AG04450 (cell line): ENCODE measurements around the gene FKBP1B. TPM values are rescaled to one million over a fixed set of nuclear protein-coding genes. Genes with fewer than 3 reads are reported as not detected.
A peak's percentile ranks its signal among the peaks of the same experiment; 100 is the strongest.

Experiments
- CTCF ChIA-PET: fragments of 300-600, 350-600 bp; formaldehyde crosslinking; extraction: SDS; loops from one replicate; lab custom pipeline; 2022; ENCODE audit warnings: antibody characterized with exemption, inconsistent platforms; lab: Charles Lee
- POLR2A ChIA-PET: fragments of 350-600 bp; formaldehyde crosslinking; extraction: SDS; loops from one replicate; lab custom pipeline; 2021; ENCODE audit warnings: antibody characterized with exemption, inconsistent platforms; lab: Yijun Ruan, JAX
- DNase-seq: peaks from one replicate; pipeline ENCODE4 v3.0.0-alpha.2; 2011; ENCODE audit warnings: low read depth, low spot score
- H3K27ac ChIP-seq: one replicate; pipeline ENCODE4 v1.5.1; 2012; ENCODE audit warnings: low read depth, low read length, control low read depth
- H3K27me3 ChIP-seq: one replicate; pipeline ENCODE4 v1.6.0; 2012; ENCODE audit warnings: low read length; ENCODE audit not compliant: control insufficient read depth, insufficient read depth
- H3K4me3 ChIP-seq: 2 replicates; pipeline ENCODE4 v1.5.1; 2011; ENCODE audit warnings: mild to moderate bottlenecking, low read depth, low read length, control low read depth
- H3K9me3 ChIP-seq: 2 replicates; pipeline ENCODE4 v1.5.1; 2012; ENCODE audit warnings: low read length; ENCODE audit not compliant: control insufficient read depth, insufficient read depth
- polyA plus RNA-seq: library from polyadenylated mRNA; depleted of rRNA; stranded (reverse); fragments of >200 nt; gene quantifications from 2 replicates; pipeline ENCODE4 v1.2.3, GENCODE V29; 2011
- TF ChIP-seq, protein P1 (sequence below): IDR thresholded peaks from 2 replicates; pipeline ENCODE4 v1.5.1; 2011; ENCODE audit warnings: low read depth, low read length, control low read depth, inconsistent platforms

Gene FKBP1B
- polyA plus RNA-seq, 1 experiment = 19.7 TPM

GRCh38 chr2:24075259-24075658 is 25.7 kb downstream of the FKBP1B start:
- DNase-seq = no peak
- CTCF ChIA-PET = no interaction called here
- TF ChIP-seq, protein P1, sequence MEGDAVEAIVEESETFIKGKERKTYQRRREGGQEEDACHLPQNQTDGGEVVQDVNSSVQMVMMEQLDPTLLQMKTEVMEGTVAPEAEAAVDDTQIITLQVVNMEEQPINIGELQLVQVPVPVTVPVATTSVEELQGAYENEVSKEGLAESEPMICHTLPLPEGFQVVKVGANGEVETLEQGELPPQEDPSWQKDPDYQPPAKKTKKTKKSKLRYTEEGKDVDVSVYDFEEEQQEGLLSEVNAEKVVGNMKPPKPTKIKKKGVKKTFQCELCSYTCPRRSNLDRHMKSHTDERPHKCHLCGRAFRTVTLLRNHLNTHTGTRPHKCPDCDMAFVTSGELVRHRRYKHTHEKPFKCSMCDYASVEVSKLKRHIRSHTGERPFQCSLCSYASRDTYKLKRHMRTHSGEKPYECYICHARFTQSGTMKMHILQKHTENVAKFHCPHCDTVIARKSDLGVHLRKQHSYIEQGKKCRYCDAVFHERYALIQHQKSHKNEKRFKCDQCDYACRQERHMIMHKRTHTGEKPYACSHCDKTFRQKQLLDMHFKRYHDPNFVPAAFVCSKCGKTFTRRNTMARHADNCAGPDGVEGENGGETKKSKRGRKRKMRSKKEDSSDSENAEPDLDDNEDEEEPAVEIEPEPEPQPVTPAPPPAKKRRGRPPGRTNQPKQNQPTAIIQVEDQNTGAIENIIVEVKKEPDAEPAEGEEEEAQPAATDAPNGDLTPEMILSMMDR = no peak
- no peak overlapping the region for H3K27ac ChIP-seq
- peak overlapping the region; percentile 98 for H3K4me3 ChIP-seq
- H3K9me3 ChIP-seq = no peaks in the 10 kb centered on the region; the same call in 1 of the 2 replicates
- POLR2A ChIA-PET = interaction anchor here (2.5 kb wide), 1 partner anchor 148 kb away, joined by 13 read pairs; the partner anchor contains the start of gene ATAD2B
- H3K27me3 ChIP-seq = no peaks in the 10 kb centered on the region

GRCh38 chr2:24075915-24076848 is 26.6 kb downstream of the FKBP1B start, which contains the start of gene SF3B6:
Gene SF3B6, minus strand, starts transcription at chr2:24076326. Its CDS starts 97 bp downstream, at chr2:24076229.
- ChIA-PET CTCF (interaction anchor here (0.9 to 1.0 kb wide), 2 partner anchors 9 to 148 kb away, joined by 5 to 9 read pairs; partner anchors contain the start of gene TP53I3), POLR2A (interaction anchor here (0.5 to 2.5 kb wide), 9 partner anchors 9 to 306 kb away, joined by 4 to 18 read pairs (median 7); partner anchors contain the start of genes ATAD2B, FAM228B, FKBP1B and ITSN2)
- peak; percentile 96 for DNase-seq
- Histone ChIP-seq H3K27ac (peak within 1 kb of the TSS; percentile 88), H3K9me3 (no peaks in the 10 kb centered on the region; the same call in 1 of the 2 replicates), H3K4me3 (peak within 1 kb of the TSS; percentile 98), H3K27me3 (no peaks in the 10 kb centered on the region)
- TF ChIP-seq, protein P1 = no peak

- TF ChIP-seq, protein P1 = no peak
- Histone ChIP-seq H3K27ac (peak overlapping the region; percentile 52), H3K9me3 (no peaks in the 10 kb centered on the region; the same call in 1 of the 2 replicates), H3K27me3 (no peaks in the 10 kb centered on the region), H3K4me3 (peak overlapping the region; percentile 98)
- POLR2A ChIA-PET = interaction anchor here (0.6 to 2.5 kb wide), 8 partner anchors 8 to 283 kb away, joined by 4 to 18 read pairs (median 6); partner anchors contain the start of genes ATAD2B, FAM228B, FKBP1B and ITSN2
- DNase-seq = no peak
- CTCF ChIA-PET = interaction anchor here (0.9 to 1.0 kb wide), 2 partner anchors 8 to 149 kb away, joined by 5 to 9 read pairs; partner anchors contain the start of gene TP53I3
Observed at GRCh38 chr2:24076849-24077534, 27.5 kb downstream of the FKBP1B start.

DNA sequence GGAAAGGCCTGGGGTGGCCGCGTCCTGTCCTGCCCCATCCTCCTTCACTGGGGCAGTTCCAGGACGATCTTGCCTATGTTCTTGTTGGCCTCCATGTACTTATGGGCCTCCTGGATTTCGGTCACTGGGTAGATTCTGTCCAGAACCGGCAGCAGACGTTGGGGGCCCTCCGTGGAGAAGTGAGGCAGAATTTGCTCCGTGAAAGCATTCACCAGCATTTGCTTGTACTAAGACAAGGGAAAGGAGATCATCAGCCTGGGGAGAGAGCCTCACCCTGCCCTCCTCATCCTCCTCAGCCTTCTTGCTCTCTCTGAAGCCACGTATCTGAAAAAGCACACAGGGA is 28.0 kb downstream of the FKBP1B start:
- Histone ChIP-seq H3K4me3 (peak overlapping the region; percentile 98), H3K9me3 (no peaks in the 10 kb centered on the region; the same call in 1 of the 2 replicates), H3K27me3 (no peaks in the 10 kb centered on the region), H3K27ac (peak overlapping the region; percentile 52)
- ChIA-PET POLR2A (interaction anchor here (0.7 to 2.5 kb wide), 2 partner anchors 150 to 151 kb away, joined by 3 to 13 read pairs; partner anchors contain the start of gene ATAD2B), CTCF (no interaction called here)
- no peak for DNase-seq
- TF ChIP-seq, protein P1 = no peak
